ENCODE measurements around the gene NSUN7. TPM values are rescaled to one million over a fixed set of nuclear protein-coding genes. Genes with fewer than 3 reads are reported as not detected.
"Not testable (repeated sequence)": the region's sequence is repeated elsewhere in the genome, so short reads cannot be mapped to it uniquely, and the experiment has no call there.

NSUN7 gene
- total RNA-seq, 4 donors from 2014 or later, result 2.1 to 8.7 (median 2.9) TPM

- no peak for TF ChIP-seq CTCF (IDR thresholded peaks at IDR 0.05)
- no peak for TF ChIP-seq POLR2AphosphoS5 (IDR thresholded peaks at IDR 0.05)
- no peak for TF ChIP-seq POLR2A (IDR thresholded peaks at IDR 0.05)
- TF ChIP-seq EP300 (IDR thresholded peaks at IDR 0.05), result no peak
- no peak for ATAC-seq
- Histone ChIP-seq H3K27me3 (peaks cover 13% of the 10 kb centered on the region), H3K4me3 (no peak overlapping the region), H3K36me3 (no peaks in the 10 kb centered on the region), H3K9me3 (no peaks in the 10 kb centered on the region), H3K4me1 (no peaks in the 10 kb centered on the region), H3K27ac (no peak overlapping the region)
- 43 to 54% methylated on average over 5 of the region's 5 CpGs for WGBS, 2 donors (ENCODE audit: low coverage in 1 of 2)
These were observed 39.1 kb upstream of the NSUN7 start for GRCh38 chr4:40710484-40711254.

DNA sequence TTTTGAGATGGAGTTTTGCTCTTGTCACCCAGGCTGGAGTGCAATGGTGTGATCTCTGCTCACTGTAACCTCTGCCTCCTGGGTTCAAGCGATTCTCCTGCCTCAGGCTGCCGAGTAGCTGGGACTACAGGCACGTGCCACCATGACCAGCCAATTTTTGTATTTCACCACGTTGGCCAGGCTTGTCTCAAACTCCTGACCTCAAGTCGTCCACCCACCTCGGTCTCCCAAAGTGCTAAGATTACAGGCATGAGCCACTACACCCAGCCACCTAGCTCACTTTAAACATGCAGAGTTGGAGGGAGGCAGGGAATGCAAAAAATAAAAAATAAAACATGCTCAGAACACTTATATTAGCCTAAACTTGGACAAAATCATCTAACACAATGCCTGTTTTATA, 36.8 kb upstream of the NSUN7 start:
- H3K27me3 ChIP-seq, result peaks cover 13% of the 10 kb centered on the region
- H3K27ac ChIP-seq, H3K4me1 ChIP-seq, H3K4me3 ChIP-seq, ATAC-seq, H3K36me3 ChIP-seq, H3K9me3 ChIP-seq: not testable (repeated sequence)
- 56 to 92% methylated on average over 2 to 6 of the region's 6 CpGs for WGBS, 2 donors (ENCODE audit: low coverage in 1 of 2)

- H3K4me3 ChIP-seq, result no peak overlapping the region
- no peaks in the 10 kb centered on the region for H3K36me3 ChIP-seq
- no peaks in the 10 kb centered on the region for H3K4me1 ChIP-seq
- no peak overlapping the region for H3K27ac ChIP-seq
- TF ChIP-seq EP300 (IDR thresholded peaks at IDR 0.05) (no peak), POLR2AphosphoS5 (IDR thresholded peaks at IDR 0.05) (no peak), POLR2A (IDR thresholded peaks at IDR 0.05) (no peak), CTCF (IDR thresholded peaks at IDR 0.05) (no peak)
- H3K9me3 ChIP-seq, result no peaks in the 10 kb centered on the region
- peaks cover 13% of the 10 kb centered on the region for H3K27me3 ChIP-seq
- 75 to 84% methylated on average over 2 of the region's 2 CpGs for WGBS, 2 donors (ENCODE audit: low coverage in 1 of 2)
- no peak for ATAC-seq
These were observed 36.0 kb upstream of the NSUN7 start for GRCh38 chr4:40713798-40714197.

- TF ChIP-seq POLR2A (IDR thresholded peaks at IDR 0.05) (no peak), EP300 (IDR thresholded peaks at IDR 0.05) (no peak), POLR2AphosphoS5 (IDR thresholded peaks at IDR 0.05) (no peak), CTCF (IDR thresholded peaks at IDR 0.05) (no peak)
- 46% methylated on average over 2 of the region's 3 CpGs; no CpG with 5 or more reads in 1 of the 2 donors for WGBS, 2 donors (ENCODE audit: low coverage in 1 of 2)
- Histone ChIP-seq H3K27ac (no peak overlapping the region), H3K4me3 (no peak overlapping the region), H3K4me1 (no peaks in the 10 kb centered on the region), H3K27me3 (peaks cover 7% of the 10 kb centered on the region), H3K36me3 (no peaks in the 10 kb centered on the region), H3K9me3 (no peaks in the 10 kb centered on the region)
- no peak for ATAC-seq
These were observed 31.2 kb upstream of the NSUN7 start for GRCh38 chr4:40718586-40718985.

DNA sequence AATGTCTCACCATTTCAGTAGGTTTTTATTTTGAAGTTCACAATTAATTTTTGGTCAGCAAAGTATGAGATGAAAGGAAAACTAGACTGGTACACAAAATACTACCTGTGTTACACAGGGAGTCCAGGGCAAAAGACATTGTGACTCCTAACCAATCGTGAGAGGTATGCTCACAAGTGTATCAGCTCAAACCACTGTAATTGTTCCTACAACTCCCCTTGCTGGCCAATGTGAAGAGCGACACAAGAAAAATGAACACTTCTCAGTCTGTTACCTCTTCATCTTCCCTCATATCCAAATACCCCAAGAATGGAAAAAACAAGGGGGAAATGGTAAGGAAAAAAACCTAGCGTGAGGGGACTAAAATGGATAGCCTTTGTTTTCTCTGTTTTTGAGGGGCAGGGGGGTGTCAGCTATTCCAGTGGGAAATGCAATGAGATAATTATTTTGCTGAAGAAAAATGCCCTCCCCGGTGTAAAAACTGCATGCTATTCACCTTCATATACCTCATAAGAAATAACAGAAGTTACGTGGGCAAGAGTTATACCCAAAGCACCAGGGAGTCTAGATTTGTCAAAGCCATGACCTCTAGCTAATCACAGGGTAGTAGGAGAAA, 30.6 kb upstream of the NSUN7 start:
- peaks cover 7% of the 10 kb centered on the region for H3K27me3 ChIP-seq
- TF ChIP-seq POLR2AphosphoS5 (IDR thresholded peaks at IDR 0.05) (no peak), CTCF (IDR thresholded peaks at IDR 0.05) (no peak), EP300 (IDR thresholded peaks at IDR 0.05) (no peak)
- 38 to 52% methylated on average over 4 to 5 of the region's 5 CpGs for WGBS, 2 donors (ENCODE audit: low coverage in 1 of 2)
- no peak for ATAC-seq
- H3K36me3 ChIP-seq, result no peaks in the 10 kb centered on the region
- H3K9me3 ChIP-seq, result no peaks in the 10 kb centered on the region
- H3K4me1 ChIP-seq, result no peaks in the 10 kb centered on the region
- no peak overlapping the region for H3K27ac ChIP-seq
- no peak overlapping the region for H3K4me3 ChIP-seq

Data from gastroesophageal sphincter (tissue), 4 donors.